Progenitor cell of endocrine pancreas (in vitro differentiated cells): Measurements from ENCODE around the gene CTSH. TPM values are rescaled to one million over a fixed set of nuclear protein-coding genes. Genes with fewer than 3 reads are reported as not detected.

Experiments
- DNase-seq: peaks from one replicate; pipeline ENCODE4 v3.0.0; 2021; ENCODE audit warnings: low spot score; ENCODE audit not compliant: unreplicated experiment
- H3K27ac Mint-ChIP-seq: 2 replicates; pipeline ENCODE4 v1.8.0; 2021; ENCODE audit warnings: mild to moderate bottlenecking, moderate library complexity, mixed read lengths
- H3K27me3 Mint-ChIP-seq: 2 replicates; pipeline ENCODE4 v1.8.0; 2021; ENCODE audit warnings: mixed read lengths
- H3K36me3 Mint-ChIP-seq: 2 replicates; pipeline ENCODE4 v1.8.0; 2022; ENCODE audit warnings: mixed read lengths; ENCODE audit not compliant: insufficient read depth
- H3K4me1 Mint-ChIP-seq: 2 replicates; pipeline ENCODE4 v1.8.0; 2021; ENCODE audit warnings: low read depth, mixed read lengths
- H3K4me3 Mint-ChIP-seq: 2 replicates; pipeline ENCODE4 v1.8.0; 2021; ENCODE audit warnings: low read depth, mild to moderate bottlenecking, moderate library complexity, mixed read lengths
- H3K9me3 Mint-ChIP-seq: 2 replicates; pipeline ENCODE4 v1.8.0; 2021; ENCODE audit warnings: low read depth, mixed read lengths
- total RNA-seq: library from RNA; stranded (reverse); gene quantifications from 2 replicates; pipeline ENCODE4 v1.2.1, GENCODE V29; 2021
- TF ChIP-seq, protein P1 (sequence below): fragments of 200-600 bp; sonication (generic); IDR thresholded peaks from one replicate; pipeline ENCODE4 v1.5.0; 2021; ENCODE audit warnings: antibody characterized with exemption, mild to moderate bottlenecking; ENCODE audit not compliant: unreplicated experiment

CTSH gene
- total RNA-seq, 1 donor from 2014 or later = 56.4 TPM

DNA sequence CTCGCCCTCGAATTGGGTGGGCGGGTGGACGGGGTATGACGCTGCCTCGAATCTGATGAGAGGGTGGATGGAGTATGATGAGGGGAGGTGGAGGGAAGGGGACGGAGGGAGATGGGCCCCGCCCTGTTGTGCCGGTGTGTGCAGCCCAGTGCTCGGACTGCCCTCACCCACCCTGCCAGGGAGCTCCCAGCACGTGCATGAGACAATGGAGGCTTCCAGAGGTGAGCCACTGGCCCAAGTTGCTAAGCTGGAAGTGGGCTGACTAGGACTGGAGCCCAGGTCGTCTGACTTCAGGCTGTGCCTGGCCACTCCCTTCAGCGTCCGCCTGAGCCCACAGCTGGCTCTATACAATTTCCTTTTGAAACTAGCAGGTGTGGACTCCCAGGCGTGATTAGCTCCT, 47.0 kb upstream of the CTSH start:
- Mint-ChIP-seq H3K36me3 (no peaks in the 10 kb centered on the region), H3K4me1 (peaks cover 4% of the 10 kb centered on the region), H3K4me3 (no peak overlapping the region), H3K27ac (peak overlapping the region; percentile 45), H3K9me3 (no peaks in the 10 kb centered on the region), H3K27me3 (peaks cover 24% of the 10 kb centered on the region)
- TF ChIP-seq, protein P1, sequence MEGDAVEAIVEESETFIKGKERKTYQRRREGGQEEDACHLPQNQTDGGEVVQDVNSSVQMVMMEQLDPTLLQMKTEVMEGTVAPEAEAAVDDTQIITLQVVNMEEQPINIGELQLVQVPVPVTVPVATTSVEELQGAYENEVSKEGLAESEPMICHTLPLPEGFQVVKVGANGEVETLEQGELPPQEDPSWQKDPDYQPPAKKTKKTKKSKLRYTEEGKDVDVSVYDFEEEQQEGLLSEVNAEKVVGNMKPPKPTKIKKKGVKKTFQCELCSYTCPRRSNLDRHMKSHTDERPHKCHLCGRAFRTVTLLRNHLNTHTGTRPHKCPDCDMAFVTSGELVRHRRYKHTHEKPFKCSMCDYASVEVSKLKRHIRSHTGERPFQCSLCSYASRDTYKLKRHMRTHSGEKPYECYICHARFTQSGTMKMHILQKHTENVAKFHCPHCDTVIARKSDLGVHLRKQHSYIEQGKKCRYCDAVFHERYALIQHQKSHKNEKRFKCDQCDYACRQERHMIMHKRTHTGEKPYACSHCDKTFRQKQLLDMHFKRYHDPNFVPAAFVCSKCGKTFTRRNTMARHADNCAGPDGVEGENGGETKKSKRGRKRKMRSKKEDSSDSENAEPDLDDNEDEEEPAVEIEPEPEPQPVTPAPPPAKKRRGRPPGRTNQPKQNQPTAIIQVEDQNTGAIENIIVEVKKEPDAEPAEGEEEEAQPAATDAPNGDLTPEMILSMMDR = no peak
- DNase-seq = no peak

GRCh38 chr15:78991476-78991875, 46.6 kb upstream of the CTSH start:
- no peak overlapping the region for H3K27ac Mint-ChIP-seq
- no peaks in the 10 kb centered on the region for H3K36me3 Mint-ChIP-seq
- H3K4me1 Mint-ChIP-seq = peaks cover 4% of the 10 kb centered on the region
- no peak overlapping the region for H3K4me3 Mint-ChIP-seq
- H3K9me3 Mint-ChIP-seq = no peaks in the 10 kb centered on the region
- DNase-seq = no peak
- H3K27me3 Mint-ChIP-seq = peaks cover 24% of the 10 kb centered on the region
- TF ChIP-seq, protein P1 = no peak

DNA sequence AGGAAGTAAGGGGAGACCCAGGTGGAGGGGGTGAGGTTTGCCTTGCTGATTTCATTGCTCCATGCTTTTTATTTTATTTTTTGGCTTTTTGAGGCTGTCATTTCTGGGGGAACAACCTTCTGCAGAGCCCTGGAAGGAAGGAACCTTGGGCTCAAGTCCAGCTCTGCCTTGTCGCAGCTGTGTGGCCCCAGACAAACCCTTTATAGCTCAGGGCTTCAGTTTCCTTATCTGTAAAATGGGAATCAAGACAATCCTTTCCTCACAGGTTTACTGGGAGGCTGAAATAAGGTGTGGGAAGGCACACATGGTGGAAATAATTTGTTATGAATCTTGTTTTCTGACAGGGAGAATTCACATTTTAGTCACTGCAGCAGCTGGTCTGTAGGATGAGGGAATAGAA, 45.4 kb upstream of the CTSH start:
- H3K27me3 Mint-ChIP-seq = peaks cover 21% of the 10 kb centered on the region
- peaks cover 3% of the 10 kb centered on the region for H3K4me1 Mint-ChIP-seq
- no peak for DNase-seq
- H3K4me3 Mint-ChIP-seq = no peak overlapping the region
- TF ChIP-seq, protein P1 = no peak
- H3K27ac Mint-ChIP-seq = no peak overlapping the region
- H3K9me3 Mint-ChIP-seq = no peaks in the 10 kb centered on the region
- no peaks in the 10 kb centered on the region for H3K36me3 Mint-ChIP-seq

- H3K27ac Mint-ChIP-seq = no peak overlapping the region
- TF ChIP-seq, protein P1 = no peak
These were observed 44.9 kb upstream of the CTSH start for GRCh38 chr15:78989701-78990240.

DNA sequence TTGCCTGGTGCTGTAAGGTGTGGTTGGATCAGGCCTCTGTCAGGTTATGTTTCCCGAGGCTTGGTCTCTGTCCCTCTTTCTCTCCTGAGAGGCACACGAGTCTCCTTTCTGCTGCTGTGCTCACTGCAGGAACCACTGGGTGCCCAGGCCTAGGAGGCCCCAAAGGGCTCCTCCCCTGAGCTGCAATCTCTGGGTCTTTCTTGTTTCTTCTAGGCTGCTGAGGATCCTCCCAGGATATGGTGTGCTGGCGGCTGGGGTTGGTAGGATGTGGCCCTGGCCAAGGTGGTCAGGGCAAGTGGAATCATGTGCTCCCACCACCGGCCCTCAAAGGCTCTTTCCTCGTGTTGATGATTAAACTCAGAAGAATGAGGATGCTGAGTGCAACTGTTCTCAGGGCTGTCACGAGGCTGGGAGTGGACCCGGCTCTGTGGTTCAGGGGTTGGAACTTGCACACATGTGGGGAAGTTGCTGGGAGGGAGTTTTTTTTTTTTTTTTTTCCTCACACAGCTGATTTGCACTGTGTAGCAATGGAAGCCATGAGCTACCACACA, 43.6 kb upstream of the CTSH start:
- Mint-ChIP-seq H3K27me3 (peaks cover 21% of the 10 kb centered on the region), H3K4me1 (peaks cover 3% of the 10 kb centered on the region), H3K9me3 (no peaks in the 10 kb centered on the region), H3K27ac (peak overlapping the region; percentile 73), H3K36me3 (no peaks in the 10 kb centered on the region), H3K4me3 (no peak overlapping the region)
- TF ChIP-seq, protein P1 = no peak
- no peak for DNase-seq

More at GRCh38 chr15:78989701-78990240, 44.9 kb upstream of the CTSH start:
- H3K27me3 Mint-ChIP-seq = peaks cover 21% of the 10 kb centered on the region
- no peak overlapping the region for H3K4me3 Mint-ChIP-seq
- H3K9me3 Mint-ChIP-seq = no peaks in the 10 kb centered on the region
- no peaks in the 10 kb centered on the region for H3K36me3 Mint-ChIP-seq
- H3K4me1 Mint-ChIP-seq = peaks cover 3% of the 10 kb centered on the region
- DNase-seq = no peak
